Right lobe of liver (tissue), 4 donors: ENCODE measurements around the gene PRDM2.

Source experiments
- POLR2A ChIP-seq: fragments of 450-650 bp; IDR thresholded peaks from one replicate; pipeline ENCODE4 v1.6.1; 2017; ENCODE audit warnings: antibody characterized with exemption, mild to moderate bottlenecking
- TF ChIP-seq, protein P1 (sequence below), 4 donors: fragments of 200-600 bp in 3 of 4; fragments of 450-650 bp in 1 of 4; IDR thresholded peaks; one replicate each; pipeline versions ENCODE4 v1.5.1 to v1.8.0; 2016 to 2022; ENCODE audit warnings: antibody characterized with exemption in 4 of 4, mild to moderate bottlenecking in 2 of 4
- donor health status: DM: no; HTN: no; CAD: no.
- donor health status: DM: no; HTN: no; CAD: no.
- donor health status: DM: no; HTN: yes; CAD: no.

DNA sequence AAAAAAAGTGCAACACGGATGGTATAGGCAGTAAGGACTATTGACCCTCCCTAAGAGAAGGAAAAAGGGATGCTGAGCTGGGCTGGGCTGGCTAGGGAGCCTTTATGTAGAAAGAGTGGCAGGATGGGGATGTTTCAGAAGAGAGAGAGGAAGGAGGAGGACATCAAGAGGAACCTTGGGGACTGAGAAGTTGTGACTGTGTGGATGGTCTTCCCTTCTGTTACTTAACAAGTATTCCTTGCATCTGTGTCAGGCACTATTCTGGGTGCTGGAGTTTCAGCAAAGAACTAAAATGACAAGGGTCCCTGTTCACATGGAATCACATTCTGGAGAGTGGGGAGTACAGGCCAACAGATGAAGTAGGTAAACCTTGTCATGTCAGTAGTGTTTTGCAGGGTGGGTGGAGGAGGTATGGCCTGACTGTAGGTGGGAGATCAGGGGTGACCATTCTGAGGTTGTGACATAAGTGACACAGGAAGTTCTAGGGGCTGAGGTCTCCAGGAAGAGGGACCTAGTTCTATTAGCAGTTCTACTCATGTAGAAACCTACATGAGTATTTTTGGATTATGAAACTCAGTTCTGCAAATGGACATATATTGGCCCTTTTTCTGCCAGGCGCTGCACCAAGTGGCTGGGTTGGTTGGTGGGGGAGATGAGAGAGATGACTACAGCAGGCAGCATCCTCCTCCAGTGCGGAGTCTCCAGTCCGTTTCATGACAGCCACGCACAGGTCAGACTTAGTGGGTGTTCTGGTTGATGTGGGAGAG is 53.8 kb downstream of the PRDM2 start:
- TF ChIP-seq, protein P1, sequence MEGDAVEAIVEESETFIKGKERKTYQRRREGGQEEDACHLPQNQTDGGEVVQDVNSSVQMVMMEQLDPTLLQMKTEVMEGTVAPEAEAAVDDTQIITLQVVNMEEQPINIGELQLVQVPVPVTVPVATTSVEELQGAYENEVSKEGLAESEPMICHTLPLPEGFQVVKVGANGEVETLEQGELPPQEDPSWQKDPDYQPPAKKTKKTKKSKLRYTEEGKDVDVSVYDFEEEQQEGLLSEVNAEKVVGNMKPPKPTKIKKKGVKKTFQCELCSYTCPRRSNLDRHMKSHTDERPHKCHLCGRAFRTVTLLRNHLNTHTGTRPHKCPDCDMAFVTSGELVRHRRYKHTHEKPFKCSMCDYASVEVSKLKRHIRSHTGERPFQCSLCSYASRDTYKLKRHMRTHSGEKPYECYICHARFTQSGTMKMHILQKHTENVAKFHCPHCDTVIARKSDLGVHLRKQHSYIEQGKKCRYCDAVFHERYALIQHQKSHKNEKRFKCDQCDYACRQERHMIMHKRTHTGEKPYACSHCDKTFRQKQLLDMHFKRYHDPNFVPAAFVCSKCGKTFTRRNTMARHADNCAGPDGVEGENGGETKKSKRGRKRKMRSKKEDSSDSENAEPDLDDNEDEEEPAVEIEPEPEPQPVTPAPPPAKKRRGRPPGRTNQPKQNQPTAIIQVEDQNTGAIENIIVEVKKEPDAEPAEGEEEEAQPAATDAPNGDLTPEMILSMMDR (IDR thresholded peaks at IDR 0.05) = no peak
- TF ChIP-seq POLR2A = no peak
